22Rv1 (cell line): ENCODE measurements around the gene AFDN.

Source experiments
- CTCF ChIP-seq: fragments of 450-650 bp; IDR thresholded peaks from 2 replicates; pipeline ENCODE4 v1.5.1; 2017; ENCODE audit warnings: mild to moderate bottlenecking
- ZFX ChIP-seq: fragments of 450-650 bp; IDR thresholded peaks from 2 replicates; pipeline ENCODE4 v1.6.1; 2017; ENCODE audit warnings: antibody characterized with exemption, borderline replicate concordance

GRCh38 chr6:167807200-167807599 is 19.5 kb upstream of the AFDN start:
- TF ChIP-seq CTCF (no peak), ZFX (no peak)
